Measurements from ENCODE around the gene MRGPRD. TPM values are rescaled to one million over a fixed set of nuclear protein-coding genes. Genes with fewer than 3 reads are reported as not detected.

The MRGPRD gene
- total and polyA plus RNA-seq, 2 of the 8 experiments (the other 6 are each of a cell fraction or from before 2014, with no cell fraction given) = not detected

DNA sequence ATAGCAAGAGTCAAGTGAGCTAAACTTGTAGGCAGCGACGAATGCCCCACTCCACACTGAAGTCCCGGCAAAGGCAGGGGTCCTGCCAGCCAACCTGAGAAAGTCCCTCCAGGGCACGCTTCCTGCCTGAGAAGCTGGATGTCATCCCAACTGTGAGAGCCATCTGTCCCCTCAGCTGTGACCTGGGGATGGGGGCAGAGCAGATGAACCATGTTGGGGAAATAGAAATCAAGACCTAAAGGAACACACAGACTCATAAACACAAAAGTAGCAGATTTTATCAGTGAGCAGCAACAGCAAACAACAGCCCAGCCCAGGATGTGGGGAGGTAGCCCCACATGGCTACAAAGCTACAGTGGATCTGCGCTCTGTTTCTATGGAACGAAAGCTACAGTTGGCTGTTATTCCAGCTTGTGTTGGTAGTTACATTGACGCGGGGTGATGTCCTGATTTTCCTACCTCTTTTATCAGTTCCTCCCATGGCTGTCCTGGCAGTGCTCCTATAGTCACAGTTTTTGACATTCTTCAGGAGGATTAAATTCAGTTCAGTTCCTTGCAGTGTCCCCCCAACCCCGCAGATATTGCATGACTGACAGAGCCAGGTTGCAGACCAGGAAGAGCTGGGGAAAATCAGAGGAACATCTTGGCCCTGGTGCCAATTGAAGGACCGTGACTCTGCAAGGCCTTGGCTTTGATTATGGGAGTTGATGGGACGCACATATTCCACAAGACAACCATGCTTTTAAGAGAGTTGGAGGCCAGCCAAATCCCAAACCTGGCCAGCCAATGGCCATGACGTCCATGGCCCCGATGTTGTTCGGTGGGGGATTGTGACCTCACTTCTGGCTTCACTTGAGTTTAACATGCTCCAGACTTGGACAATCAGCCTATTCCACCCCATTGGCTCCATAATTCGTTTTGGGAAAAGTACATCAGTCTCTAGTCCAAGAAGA is 14.6 kb downstream of the MRGPRD start (continued):
- TF ChIP-seq RNF2 (IDR thresholded peaks at IDR 0.05; ENCODE audit: borderline replicate concordance, low read depth, low read length, missing control alignments, poor library complexity, severe bottlenecking) (no peak), TAF1 (IDR thresholded peaks at IDR 0.05; ENCODE audit: low read depth, low read length) (no peak), JUND (IDR thresholded peaks at IDR 0.05; ENCODE audit: low read length) (no peak)

All from H1 (cell line).